Prostate gland (tissue), 2 donors: Measurements from ENCODE around the gene MLLT11.

Experiments
- CTCF ChIP-seq, 4 experiments: fragments of 200-600 bp in 2 of 4; fragments of 450-650 bp in 2 of 4; sonication (generic) in 2 of 4; IDR thresholded peaks; 1 replicate in 3 of 4; 2 replicates in 1 of 4; pipeline ENCODE4 v1.5.1; 2016 to 2019; ENCODE audit warnings: antibody characterized with exemption in 4 of 4, mild to moderate bottlenecking in 2 of 4, moderate library complexity in 2 of 4
- POLR2A ChIP-seq: fragments of 450-650 bp; IDR thresholded peaks from one replicate; pipeline ENCODE4 v1.6.1; 2016; ENCODE audit warnings: antibody characterized with exemption, mild to moderate bottlenecking
- POLR2AphosphoS5 ChIP-seq: sonication (generic); formaldehyde crosslinking; IDR thresholded peaks from one replicate; pipeline ENCODE4 v1.6.1; 2017; ENCODE audit warnings: antibody characterized with exemption

- TF ChIP-seq CTCF (IDR thresholded peaks at IDR 0.05) (no peak), POLR2AphosphoS5 (no peak), POLR2A (no peak)
Measured at GRCh38 chr1:151050051-151050688, 10.0 kb upstream of the MLLT11 start.
